Measurements from ENCODE around the gene SUPT3H. TPM values are rescaled to one million over a fixed set of nuclear protein-coding genes. Genes with fewer than 3 reads are reported as not detected.

SUPT3H gene
- total and polyA plus RNA-seq, 2 of the 13 experiments (the other 11 are each of a cell fraction or from before 2014, with no cell fraction given), result 11.9 to 36.1 TPM

DNA sequence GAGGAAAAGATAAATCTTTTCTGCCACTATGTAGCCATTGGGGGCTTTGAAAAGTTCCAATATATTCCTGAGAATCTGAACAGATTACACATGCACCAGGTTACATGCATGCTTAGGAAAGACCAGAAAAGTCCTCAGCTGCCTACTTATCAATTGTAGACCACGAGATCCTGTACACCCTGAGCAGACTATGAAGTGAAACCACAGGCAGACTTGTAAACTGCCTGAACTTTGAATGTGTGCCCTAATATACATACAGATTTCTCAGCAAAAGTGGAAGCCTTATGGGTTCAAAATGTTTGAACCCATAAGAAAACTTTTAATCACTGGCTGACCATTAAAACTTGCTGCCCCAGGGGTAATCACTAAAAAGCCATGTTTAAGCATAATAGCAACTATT, 323.1 kb downstream of the SUPT3H start:
- no peak overlapping the region for H2AFZ ChIP-seq (ENCODE audit: low read length)
- H4K20me1 ChIP-seq (ENCODE audit: insufficient read depth, low read length), result no peaks in the 10 kb centered on the region
- H3K9me3 ChIP-seq (ENCODE audit: low read length), result no peaks in the 10 kb centered on the region
- no TSS peak for BruUV-seq (replicated peaks)
- no peak overlapping the region for H3K4me2 ChIP-seq (ENCODE audit: low read depth, low read length)
- H3K4me3 ChIP-seq (replicated peaks in 1 of 3; ENCODE audit: insufficient read depth in 1 of 3, low read depth in 2 of 3, low read length in 3 of 3), result no peak overlapping the region
- DNase-seq (ENCODE audit: low spot score) (no peak), ATAC-seq (no peak), FAIRE-seq (no peak)
- H3K36me3 ChIP-seq (replicated peaks in 1 of 2; ENCODE audit: control insufficient read depth in 1 of 2, insufficient read depth in 2 of 2, low read length in 2 of 2), result no peaks in the 10 kb centered on the region
- in situ Hi-C loops (cut with HindIII; ENCODE audit: extremely low pct_ligation_motif_present, low pct_unique_long_range_greater_than_20kb), result no loop called here
- no peaks in the 10 kb centered on the region for H3K79me2 ChIP-seq (ENCODE audit: insufficient read depth, low read length)
- H3K27ac ChIP-seq (ENCODE audit: extremely low read length, insufficient read depth, low read length), result no peak overlapping the region
- intact Hi-C loops (cut with micrococcal nuclease; ENCODE audit: unreplicated experiment), result no loop called here
- no peaks in the 10 kb centered on the region for H3K27me3 ChIP-seq (ENCODE audit: control insufficient read depth in 1 of 2, insufficient read depth in 2 of 2, low read length in 2 of 2)
- no peak overlapping the region for H3K9ac ChIP-seq (ENCODE audit: insufficient read depth, low read depth, low read length)
- CTCF ChIA-PET (ENCODE audit: low intra/inter-chr PET ratio, low total read pairs), result no interaction called here
- TF ChIP-seq MIER3 (CRISPR knock-in tag; IDR thresholded peaks at IDR 0.05; ENCODE audit: borderline replicate concordance) (no peak), GTF2F1 (IDR thresholded peaks at IDR 0.05; ENCODE audit: low read length) (no peak), ZBTB10 (CRISPR knock-in tag; IDR thresholded peaks at IDR 0.05; ENCODE audit: borderline replicate concordance) (no peak), HMG20A (CRISPR knock-in tag; IDR thresholded peaks at IDR 0.05; ENCODE audit: borderline replicate concordance) (no peak), MTA1 (CRISPR knock-in tag; IDR thresholded peaks at IDR 0.05; ENCODE audit: borderline replicate concordance) (no peak), SRSF9 (IDR thresholded peaks at IDR 0.05; ENCODE audit: borderline replicate concordance, insufficient read depth, low read depth, low read length, poor library complexity, severe bottlenecking) (no peak), ZNF878 (CRISPR knock-in tag; IDR thresholded peaks at IDR 0.05) (no peak)
- TF ChIP-seq, protein P1, sequence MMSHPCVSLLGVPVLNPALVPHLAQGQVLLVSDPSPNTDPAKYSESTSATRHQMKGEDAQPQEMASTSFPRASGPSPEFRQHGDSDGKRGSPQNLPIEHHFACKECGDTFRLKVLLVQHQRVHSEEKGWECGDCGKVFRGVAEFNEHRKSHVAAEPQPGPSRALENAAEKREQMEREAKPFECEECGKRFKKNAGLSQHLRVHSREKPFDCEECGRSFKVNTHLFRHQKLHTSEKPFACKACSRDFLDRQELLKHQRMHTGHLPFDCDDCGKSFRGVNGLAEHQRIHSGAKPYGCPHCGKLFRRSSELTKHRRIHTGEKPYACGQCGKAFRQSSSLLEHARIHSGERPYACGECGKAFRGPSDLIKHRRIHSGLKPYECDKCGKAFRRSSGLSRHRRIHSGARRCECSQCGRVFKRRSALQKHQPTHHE (CRISPR knock-in tag; IDR thresholded peaks at IDR 0.05; ENCODE audit: borderline replicate concordance), result no peak
- WGBS (ENCODE audit: low lambda C conversion rate), result 88% methylated on average over 1 of the region's 1 CpG
- POLR2A ChIA-PET, result no interaction called here
- peaks cover 11% of the 10 kb centered on the region for H3K4me1 ChIP-seq (ENCODE audit: insufficient read depth, low read length)

All from HepG2 (cell line).